ENCODE results near the gene CFLAR. TPM values are rescaled to one million over a fixed set of nuclear protein-coding genes. Genes with fewer than 3 reads are reported as not detected.
A peak's percentile ranks its signal among the peaks of the same experiment; 100 is the strongest.

The CFLAR gene
- total and polyA plus RNA-seq, 8 donors: 34.6 to 101 (median 49.7) TPM

- no peak for DNase-seq
- Histone ChIP-seq H3K27ac (no peak overlapping the region), H3K36me3 (peaks cover 0 to 30% (median 23%) of the 10 kb centered on the region in 3 donors), H3K9me3 (no peaks in the 10 kb centered on the region), H3K4me1 (peaks cover 6 to 29% (median 11%) of the 10 kb centered on the region in 3 donors), H3K4me3 (no peak overlapping the region), H3K27me3 (no peaks in the 10 kb centered on the region)
- no peak for FAIRE-seq
- ATAC-seq: no peak
- whole genome bisulfite sequencing, 2 donors: 86 to 87% methylated on average over 9 of the region's 9 CpGs
- TF ChIP-seq CTCF (IDR thresholded peaks at IDR 0.05): no peak
- intact Hi-C loops (cut with DNase I): loop anchor here in 1 of 3 donors (5.0 kb wide), 1 partner anchor 38 kb away; the partner anchor contains the start of gene CFLAR
Measured at GRCh38 chr2:201154615-201155399, 38.8 kb downstream of the CFLAR start.

DNA sequence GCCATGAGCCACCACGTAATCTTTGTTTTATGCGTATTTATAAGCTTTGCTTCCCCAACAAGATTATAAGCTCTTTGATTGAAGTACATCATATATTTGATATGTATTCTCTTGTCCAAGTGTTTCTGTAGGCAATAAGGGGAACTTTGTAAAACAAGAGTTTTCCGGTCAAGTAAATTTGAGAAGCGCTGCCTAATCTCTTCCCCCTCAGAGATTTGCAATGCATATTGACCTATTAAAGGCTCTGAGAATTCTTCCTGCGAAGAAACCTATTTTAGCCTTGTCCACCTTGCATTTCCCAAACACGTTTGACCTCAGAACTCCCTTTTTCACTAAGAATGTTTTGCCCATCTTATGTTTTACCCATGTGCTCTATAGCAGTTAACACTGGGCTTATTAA is 40.1 kb downstream of the CFLAR start:
- Histone ChIP-seq H3K36me3 (peaks cover 5 to 36% (median 27%) of the 10 kb centered on the region in 3 donors), H3K27me3 (no peaks in the 10 kb centered on the region), H3K4me1 (peaks cover 6 to 26% (median 11%) of the 10 kb centered on the region in 3 donors), H3K27ac (peak overlapping the region in 1 of 4 donors; percentile 12), H3K4me3 (no peak overlapping the region), H3K9me3 (no peaks in the 10 kb centered on the region)
- no peak for DNase-seq
- 90 to 93% methylated on average over 6 of the region's 6 CpGs for WGBS, 2 donors
- ATAC-seq: no peak
- no peak for TF ChIP-seq CTCF (IDR thresholded peaks at IDR 0.05)
- no peak for FAIRE-seq
- intact Hi-C loops (cut with DNase I): loop anchor here in 1 of 3 donors (5.0 kb wide), 1 partner anchor 39 kb away; the partner anchor contains the start of gene CFLAR

DNA sequence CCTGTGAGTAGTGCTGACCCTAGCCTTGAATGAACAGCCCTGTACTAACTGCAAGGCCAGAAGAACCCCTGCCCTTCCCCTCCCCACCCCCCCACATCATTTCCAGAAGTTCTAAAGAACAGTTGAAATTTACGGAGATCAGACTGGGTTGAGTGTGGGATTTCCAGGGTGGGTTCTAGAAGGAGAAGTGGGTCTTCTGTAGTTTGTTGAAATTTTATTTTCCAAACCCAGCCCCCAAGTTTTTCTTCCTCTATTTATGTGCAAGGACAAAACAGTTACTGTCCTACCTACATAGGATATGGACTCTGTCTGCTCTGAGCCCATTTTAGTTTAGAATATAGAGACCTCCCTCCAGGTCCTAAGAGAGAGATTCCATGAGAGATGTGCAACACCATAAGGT is 40.7 kb downstream of the CFLAR start:
- H3K27ac ChIP-seq: peak overlapping the region in 1 of 4 donors; percentile 70
- peaks cover 5 to 39% (median 32%) of the 10 kb centered on the region in 3 donors for H3K36me3 ChIP-seq
- DNase-seq: no peak
- peaks cover 6 to 20% (median 10%) of the 10 kb centered on the region in 3 donors for H3K4me1 ChIP-seq
- no peak for FAIRE-seq
- H3K9me3 ChIP-seq: no peaks in the 10 kb centered on the region
- ATAC-seq: no peak
- WGBS, 2 donors: 45 to 95% methylated on average over 1 of the region's 1 CpG
- TF ChIP-seq CTCF (IDR thresholded peaks at IDR 0.05): no peak
- no peaks in the 10 kb centered on the region for H3K27me3 ChIP-seq
- intact Hi-C loops (cut with DNase I): loop anchor here in 1 of 3 donors (5.0 kb wide), 1 partner anchor 39 kb away; the partner anchor contains the start of gene CFLAR
- no peak overlapping the region for H3K4me3 ChIP-seq

DNA sequence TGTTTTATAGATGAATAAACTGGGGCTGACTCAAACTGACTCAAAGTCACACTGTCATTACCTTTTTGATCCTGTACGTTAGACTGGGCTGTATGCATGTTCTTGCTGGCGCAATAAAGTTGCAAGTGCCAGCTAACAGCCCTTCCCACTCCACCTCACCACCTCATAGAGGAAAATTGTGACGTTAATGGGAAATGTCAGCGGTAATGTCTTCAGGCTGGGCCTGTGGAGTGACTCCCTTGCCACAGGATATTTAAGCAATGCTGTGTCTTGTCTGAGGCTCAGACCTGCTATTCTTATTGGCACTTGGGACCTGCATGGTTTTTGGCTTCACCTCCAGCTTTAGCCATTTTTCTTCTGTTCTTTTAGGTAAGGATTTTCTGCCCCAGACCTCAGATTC is 41.7 kb downstream of the CFLAR start:
- FAIRE-seq: no peak
- no peak for TF ChIP-seq CTCF (IDR thresholded peaks at IDR 0.05)
- intact Hi-C loops (cut with DNase I): loop anchor here in 1 of 3 donors (5.0 kb wide), 1 partner anchor 40 kb away; the partner anchor contains the start of gene CFLAR
- DNase-seq: no peak
- Histone ChIP-seq H3K4me1 (peaks cover 6 to 16% (median 7%) of the 10 kb centered on the region in 3 donors), H3K36me3 (peaks cover 9 to 43% (median 35%) of the 10 kb centered on the region in 3 donors), H3K27me3 (no peaks in the 10 kb centered on the region), H3K9me3 (no peaks in the 10 kb centered on the region), H3K27ac (peak overlapping the region; percentile 11 to 71 (median 49)), H3K4me3 (no peak overlapping the region)
- ATAC-seq: peak; percentile 5 to 39 (median 18)
- 60 to 68% methylated on average over 4 of the region's 4 CpGs for WGBS, 2 donors
